NB4 (cell line): ENCODE data around the gene POM121L2.

Experiments
- POLR2A ChIP-seq: IDR thresholded peaks from 2 replicates; pipeline ENCODE4 v1.6.1; 2011; ENCODE audit warnings: mild to moderate bottlenecking; ENCODE audit not compliant: insufficient read length; ENCODE audit errors: extremely low read depth
- TF ChIP-seq, protein P1 (sequence below): IDR thresholded peaks from one replicate; pipeline ENCODE4 v1.5.1; 2012; ENCODE audit warnings: low read depth, low read length

DNA sequence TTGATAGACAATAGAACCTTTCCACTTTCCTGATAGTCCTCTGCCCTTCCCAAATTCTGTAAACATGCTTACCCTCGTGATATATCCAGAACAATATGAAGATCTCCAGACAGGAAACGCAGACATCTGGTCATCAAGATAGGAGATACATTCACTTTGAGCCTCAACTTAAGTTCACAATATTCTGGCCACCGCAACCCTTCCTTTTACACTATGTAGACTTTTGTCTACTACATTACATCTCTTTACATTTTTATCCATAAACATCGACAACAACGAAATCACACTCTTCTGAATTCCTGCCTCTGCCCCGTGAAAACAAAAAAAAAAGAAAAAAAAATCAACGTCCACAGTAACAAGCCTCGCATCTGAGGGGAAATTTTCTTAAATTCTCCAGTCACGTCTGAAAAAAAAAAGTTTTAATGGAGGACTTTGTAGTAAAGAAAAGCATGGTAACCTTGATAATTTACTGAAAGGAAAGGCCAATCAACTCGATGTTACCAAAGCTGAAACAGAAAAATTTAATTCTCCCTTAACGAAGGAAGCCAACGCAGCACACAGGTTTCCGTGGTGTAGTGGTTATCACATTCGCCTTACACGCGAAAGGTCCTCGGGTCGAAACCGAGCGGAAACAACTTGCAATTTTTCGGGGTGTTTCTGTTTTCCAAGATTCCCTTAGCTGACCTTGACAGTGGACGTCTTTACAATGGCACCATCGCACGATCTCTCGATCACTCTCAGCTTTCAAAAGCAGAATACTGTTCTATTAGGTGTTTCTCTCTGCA lies 21.8 kb downstream of the POM121L2 start:
- no peak for TF ChIP-seq POLR2A
- TF ChIP-seq, protein P1, sequence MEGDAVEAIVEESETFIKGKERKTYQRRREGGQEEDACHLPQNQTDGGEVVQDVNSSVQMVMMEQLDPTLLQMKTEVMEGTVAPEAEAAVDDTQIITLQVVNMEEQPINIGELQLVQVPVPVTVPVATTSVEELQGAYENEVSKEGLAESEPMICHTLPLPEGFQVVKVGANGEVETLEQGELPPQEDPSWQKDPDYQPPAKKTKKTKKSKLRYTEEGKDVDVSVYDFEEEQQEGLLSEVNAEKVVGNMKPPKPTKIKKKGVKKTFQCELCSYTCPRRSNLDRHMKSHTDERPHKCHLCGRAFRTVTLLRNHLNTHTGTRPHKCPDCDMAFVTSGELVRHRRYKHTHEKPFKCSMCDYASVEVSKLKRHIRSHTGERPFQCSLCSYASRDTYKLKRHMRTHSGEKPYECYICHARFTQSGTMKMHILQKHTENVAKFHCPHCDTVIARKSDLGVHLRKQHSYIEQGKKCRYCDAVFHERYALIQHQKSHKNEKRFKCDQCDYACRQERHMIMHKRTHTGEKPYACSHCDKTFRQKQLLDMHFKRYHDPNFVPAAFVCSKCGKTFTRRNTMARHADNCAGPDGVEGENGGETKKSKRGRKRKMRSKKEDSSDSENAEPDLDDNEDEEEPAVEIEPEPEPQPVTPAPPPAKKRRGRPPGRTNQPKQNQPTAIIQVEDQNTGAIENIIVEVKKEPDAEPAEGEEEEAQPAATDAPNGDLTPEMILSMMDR = no peak
